ENCODE results near the gene ZNF280C.
"Not testable (repeated sequence)": the region's sequence is repeated elsewhere in the genome, so short reads cannot be mapped to it uniquely, and the experiment has no call there.

The ZNF280C gene, protein sequence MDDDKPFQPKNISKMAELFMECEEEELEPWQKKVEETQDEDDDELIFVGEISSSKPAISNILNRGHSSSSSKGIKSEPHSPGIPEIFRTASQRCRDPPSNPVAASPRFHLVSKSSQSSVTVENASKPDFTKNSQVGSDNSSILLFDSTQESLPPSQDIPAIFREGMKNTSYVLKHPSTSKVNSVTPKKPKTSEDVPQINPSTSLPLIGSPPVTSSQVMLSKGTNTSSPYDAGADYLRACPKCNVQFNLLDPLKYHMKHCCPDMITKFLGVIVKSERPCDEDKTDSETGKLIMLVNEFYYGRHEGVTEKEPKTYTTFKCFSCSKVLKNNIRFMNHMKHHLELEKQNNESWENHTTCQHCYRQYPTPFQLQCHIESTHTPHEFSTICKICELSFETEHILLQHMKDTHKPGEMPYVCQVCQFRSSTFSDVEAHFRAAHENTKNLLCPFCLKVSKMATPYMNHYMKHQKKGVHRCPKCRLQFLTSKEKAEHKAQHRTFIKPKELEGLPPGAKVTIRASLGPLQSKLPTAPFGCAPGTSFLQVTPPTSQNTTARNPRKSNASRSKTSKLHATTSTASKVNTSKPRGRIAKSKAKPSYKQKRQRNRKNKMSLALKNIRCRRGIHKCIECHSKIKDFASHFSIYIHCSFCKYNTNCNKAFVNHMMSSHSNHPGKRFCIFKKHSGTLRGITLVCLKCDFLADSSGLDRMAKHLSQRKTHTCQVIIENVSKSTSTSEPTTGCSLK

DNA sequence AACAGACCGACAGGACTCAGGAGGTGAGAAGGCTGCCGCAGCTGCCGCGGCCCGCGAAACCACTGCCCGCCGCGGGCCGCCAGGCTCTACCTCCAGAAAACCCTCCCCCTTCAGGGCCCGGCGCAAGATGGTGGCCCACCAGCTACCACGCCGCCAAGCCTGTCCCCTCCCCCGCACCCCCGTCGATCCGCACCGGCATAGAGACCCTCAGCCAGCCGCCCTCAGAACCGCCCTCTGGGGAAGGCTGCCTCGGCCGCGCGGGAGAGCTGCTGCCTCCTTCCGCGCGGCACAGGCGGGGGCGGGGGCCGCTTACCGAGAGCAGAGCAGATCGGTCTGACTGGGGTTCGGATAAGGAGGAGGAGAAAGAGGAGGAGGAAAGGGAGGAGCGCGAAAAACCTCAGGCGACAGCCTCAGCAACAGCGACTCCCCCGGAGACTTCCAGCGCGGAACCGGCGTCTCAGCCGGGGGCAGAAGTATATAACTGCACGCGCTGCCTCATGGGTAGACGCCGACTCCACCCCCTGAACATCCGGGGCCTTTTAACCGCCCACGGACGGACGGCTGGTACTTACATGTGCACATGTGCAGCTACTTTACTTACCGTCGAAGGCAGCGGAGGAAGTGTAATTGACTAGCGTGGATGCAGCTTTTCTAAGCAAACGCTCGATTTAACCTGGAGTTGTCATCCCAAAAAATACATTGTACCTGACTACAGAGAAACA is at the start of gene ZNF280C:
ZNF280C (minus strand) TSS at position 451 of the 722 bp plus-strand sequence. CDS start 8,450 bp downstream, outside the sequence.
- in situ Hi-C loops (cut with MboI; ENCODE audit: low sequenced_read_pairs), result no loop called here

DNA sequence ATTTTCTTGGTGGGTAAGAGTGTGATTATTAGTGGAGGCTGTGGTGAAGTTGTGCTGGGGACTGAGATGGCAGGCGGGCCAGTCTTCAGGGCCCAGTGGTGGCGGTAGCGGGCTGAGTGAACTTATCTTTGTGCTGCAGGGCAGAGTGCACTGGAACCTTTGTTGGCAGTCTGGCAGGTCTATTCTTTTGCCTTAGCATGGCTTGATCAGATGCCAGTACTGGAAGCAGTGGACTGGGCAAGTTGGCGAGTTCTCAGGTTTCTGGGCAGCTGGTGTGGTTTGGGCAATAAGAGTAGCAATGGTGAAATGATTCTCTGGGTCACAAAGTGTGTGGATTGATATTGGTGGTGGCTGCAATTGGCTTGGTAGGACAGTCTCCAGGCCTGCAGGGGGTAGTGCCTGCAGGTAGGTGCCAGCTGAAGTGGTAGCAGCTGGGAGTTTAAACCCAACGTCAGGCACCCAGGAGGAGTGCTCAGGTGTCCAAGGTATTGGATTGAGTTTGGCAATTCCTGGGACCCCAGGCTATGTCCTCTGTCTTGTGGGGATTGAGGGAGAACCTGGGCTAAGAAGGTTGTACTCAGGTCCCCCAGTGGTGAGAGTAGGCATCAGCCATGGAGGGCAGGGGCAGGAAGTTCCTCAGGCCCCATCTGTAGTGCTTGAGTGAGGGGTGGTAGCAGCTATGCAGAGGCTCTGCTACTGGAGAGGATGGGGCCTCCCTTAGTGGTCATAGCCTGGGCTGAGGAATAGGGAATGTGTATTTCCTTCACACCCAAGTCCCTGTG is 36.1 kb upstream of the ZNF280C start:
- in situ Hi-C loops (cut with MboI; ENCODE audit: low sequenced_read_pairs), result no loop called here

DNA sequence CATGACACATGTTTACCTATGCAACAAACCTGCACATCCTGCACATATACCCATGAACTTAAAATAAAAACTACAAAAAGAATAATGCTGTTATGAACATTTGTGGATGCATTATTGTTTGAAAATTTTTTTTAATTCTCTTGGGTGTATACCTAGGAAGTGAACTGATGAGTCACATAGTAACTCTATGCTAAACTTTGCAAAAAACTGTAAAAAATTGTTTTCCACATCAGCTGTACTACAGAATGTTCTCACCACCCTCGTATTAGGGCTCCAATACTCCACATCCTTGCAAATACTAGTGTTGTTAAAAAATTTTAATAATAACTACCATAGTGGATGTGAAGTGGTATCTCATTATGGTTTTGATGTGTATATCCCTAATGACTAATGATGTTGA is 33.3 kb upstream of the ZNF280C start:
- in situ Hi-C loops (cut with MboI; ENCODE audit: low sequenced_read_pairs), result no loop called here

DNA sequence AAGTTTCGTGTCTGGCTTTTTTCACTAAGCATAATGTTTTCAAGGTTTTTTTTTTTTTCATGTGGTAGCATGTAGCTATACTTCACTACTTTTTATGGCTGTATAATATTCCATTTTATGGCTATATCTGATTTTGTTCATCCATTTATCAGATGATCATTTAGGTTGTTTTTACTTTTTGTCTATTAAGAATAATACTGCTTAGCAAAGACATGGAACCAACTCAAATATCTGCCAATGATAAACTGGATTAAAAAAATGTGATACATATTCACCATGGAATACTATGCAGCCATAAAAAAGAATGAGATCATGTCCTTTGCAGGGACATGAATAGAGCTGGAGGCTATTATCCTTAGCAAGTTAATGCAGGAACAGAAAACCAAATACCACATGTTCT is 32.7 kb upstream of the ZNF280C start:
- in situ Hi-C loops (cut with MboI; ENCODE audit: low sequenced_read_pairs), result no loop called here

DNA sequence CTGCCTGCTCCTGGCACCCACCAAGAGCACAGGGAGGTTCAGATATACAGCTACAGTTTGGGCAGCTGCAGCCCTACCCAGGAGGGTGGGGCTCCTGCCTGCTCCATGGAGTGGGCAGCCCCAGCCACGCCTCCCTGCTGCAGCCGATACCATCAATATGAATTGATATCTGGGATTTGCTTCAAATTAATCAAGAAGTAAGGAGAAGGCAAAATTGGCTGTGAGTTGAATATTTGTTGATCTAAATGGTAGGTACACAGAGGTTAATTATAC is 31.2 kb upstream of the ZNF280C start:
- in situ Hi-C loops (cut with MboI; ENCODE audit: low sequenced_read_pairs), result no loop called here

DNA sequence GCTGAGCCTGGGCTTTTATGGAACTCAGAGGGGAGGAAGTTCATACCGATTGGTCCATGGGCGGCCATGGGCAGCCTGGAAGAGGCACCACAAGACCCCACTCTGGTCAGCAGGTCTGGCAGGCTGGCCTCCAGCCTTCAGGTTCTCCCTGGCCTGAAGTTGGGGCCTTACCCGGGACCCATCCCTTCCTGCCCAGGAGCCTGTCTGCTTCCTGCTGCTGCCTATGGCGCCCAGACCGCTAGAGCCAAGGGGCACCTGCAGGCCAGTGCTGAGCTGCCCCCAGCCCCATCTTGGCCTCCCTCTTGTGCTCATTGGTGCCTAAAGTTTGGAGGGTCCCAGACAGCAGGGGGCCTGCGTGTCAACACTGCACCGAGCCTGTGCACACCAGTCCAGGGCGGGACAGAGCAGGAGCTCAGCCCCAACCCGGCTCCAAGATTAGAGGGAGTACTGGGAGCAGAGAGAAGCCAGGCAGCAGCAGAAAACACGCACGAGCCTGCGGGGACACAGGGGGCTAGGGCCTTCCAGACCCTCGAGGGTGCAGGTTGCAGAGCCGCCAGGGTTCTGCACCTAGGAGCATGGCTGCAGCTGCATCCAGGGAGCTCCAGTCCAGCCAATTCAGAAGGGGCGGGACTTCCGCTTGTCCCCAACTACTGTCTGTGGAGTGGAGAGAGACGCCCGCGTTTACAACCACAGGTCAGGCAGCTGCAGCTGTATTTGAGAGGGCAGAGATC is 30.7 kb upstream of the ZNF280C start:
- in situ Hi-C loops (cut with MboI; ENCODE audit: low sequenced_read_pairs), result no loop called here

DNA sequence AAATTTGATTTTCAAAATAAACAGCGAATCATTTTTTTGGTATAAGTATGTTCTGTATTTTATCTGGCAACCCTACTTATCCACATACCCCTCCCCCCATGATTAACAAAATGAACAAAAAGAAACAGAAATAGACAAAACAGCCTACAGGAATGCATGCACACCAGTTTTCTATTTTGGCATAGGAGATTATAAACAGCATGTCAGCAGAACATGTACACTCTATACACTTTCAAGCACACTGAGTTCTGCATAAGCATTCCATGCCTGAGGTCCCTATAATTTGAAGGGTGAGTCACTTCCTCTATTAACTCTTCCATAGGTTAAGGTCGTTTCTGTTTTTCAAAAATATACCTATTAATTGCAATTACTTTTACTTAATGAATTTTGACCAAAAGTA is 28.0 kb upstream of the ZNF280C start:
- in situ Hi-C loops (cut with MboI; ENCODE audit: low sequenced_read_pairs), result no loop called here

DNA sequence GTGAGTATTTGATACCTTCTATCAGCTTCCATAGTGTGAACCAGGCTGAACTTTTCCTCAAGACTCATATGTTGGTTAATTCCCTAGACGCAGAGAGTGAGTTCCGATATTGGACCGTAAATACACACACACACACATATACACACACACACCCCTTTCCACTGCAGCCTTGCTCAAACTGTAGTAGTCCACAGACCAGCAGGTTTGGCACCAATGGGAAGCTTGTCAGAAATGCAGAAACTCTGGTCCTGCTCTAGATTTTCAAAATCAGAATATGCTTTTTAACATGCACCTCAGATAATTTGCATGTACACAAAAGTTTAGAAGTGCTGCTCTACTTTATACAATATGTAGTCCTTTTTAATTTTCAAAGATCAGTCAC is 27.6 kb upstream of the ZNF280C start:
- in situ Hi-C loops (cut with MboI; ENCODE audit: low sequenced_read_pairs), result no loop called here

DNA sequence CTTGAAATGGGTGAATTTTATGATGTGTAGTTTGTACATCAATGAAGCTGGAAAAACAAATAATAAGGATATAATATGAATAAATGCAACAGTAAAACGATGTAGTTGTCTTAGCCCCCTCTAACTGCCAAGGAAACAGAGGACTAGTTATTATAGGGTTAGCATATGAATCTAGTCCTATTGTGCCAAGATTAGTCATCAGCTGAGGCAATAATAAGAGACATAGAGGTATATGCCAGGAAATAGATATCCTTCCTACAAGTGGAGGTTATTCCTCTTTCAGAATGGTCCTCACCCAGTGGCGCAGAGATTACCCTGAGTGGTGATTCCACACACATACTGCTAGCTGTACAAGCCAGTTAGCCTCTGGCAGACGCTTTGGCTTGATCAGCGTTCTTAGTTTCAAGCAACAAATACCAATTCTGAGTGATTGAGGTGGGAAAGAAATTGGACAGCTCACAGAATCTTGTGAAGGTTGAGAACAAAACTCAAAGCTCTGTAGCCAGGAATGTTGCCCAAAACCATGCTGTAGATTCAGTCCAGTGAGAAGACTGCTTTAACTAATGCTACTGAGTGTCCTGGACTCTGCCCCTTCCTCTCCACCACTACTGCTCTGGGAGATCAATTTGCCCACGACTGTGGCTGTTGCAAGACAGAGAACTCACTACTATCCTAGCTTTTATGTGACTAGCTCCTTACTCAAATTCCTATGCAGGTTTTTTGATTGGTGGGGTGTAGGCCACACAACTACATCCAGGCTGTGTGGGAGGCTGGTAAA is 27.0 kb upstream of the ZNF280C start:
- in situ Hi-C loops (cut with MboI; ENCODE audit: low sequenced_read_pairs), result no loop called here

DNA sequence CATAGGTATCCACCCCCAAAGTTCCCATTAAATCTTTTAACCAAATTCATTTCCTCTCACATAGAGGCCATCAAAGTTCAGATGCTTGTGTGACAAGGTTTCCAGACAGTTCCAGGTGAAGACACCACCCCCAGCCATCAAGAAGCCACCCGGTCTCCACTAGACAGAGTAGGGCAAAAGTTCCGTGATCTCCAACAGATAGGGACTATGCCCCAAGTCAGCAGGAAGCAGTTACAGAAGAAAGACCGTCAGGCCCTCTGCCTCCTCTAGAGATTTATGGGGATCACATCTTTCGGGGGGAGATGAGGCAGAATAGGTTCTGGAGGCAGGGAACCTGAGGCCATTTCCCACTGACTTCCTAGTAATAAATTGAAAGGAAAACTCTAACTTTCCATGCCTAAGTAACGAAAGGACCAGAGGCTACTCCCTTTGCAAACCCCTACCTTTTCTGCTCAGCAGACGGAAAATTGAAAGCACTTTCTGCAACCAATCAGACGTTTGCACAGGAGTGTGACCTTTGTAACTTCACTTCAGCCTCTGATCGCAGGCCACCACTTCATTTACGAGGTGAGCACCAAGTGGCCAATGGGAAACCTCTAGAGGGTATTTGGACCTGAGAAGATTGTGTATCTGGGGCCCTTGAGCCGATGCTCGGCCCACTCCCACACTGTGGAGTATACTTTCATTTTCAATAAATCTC is 18.5 kb upstream of the ZNF280C start:
- in situ Hi-C loops (cut with MboI; ENCODE audit: low sequenced_read_pairs), result no loop called here

DNA sequence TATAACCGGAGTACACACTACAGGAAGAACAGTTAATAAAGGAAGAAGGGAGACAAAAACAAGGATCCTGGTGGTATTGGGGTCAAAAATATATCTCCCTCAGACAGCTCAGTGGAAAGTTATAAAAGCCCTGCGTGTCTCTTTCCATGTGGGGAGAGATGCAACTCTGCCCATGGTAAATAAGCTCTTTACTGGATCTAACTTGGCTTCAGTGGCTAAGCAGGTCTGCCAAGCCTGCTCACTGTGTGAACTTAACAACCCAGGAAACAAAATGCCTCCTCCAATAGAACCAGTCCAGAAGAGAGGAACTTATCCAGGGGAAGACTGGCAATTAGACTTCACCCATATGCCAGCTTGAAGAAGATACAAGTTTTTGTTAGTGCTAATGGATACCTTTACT is 17.0 kb upstream of the ZNF280C start:
- in situ Hi-C loops (cut with MboI; ENCODE audit: low sequenced_read_pairs), result no loop called here

DNA sequence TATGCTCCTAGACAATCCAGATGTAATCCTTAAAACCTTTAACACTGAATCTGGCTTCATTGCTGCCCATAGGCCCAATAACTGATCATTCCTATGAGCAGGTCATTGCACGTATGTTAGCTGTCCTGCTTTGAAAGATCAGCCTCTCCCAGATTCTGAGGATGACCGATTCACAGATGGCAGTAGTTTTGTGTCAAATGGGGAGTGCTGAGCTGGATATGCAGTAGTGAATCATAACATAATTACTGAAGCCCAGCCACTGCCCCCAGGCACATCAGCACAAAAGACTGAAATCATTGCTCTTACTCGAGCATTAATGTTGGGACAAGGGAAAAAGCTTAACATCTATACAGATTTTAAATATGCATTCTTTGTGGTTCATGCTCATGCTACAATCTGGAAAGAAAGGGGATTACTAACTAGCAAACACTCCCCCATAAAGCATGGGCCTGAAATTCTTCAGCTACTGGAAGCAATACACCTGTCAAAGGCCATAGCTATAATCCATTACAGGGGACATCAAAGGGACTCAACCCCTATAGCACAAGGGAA is 16.4 kb upstream of the ZNF280C start:
- in situ Hi-C loops (cut with MboI; ENCODE audit: low sequenced_read_pairs), result no loop called here

DNA sequence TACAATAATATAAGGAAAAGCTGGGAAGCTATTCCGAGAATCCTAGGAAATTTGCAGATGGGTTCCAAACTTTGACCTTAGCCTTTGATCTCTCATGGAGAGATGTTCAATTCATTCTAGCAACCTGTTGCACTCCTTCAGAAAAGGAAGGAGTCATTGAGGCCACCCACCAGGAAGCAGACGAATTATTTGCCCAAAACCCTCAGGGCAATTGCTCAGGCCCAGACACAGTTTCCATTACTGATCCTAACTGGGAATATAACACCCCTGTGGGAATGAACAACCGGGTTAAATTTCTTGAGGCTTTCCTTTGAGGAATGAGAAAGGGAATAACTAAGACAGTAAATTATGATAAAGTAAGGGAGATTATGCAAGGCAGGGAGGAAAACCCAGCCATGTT is 13.5 kb upstream of the ZNF280C start:
- in situ Hi-C loops (cut with MboI; ENCODE audit: low sequenced_read_pairs), result no loop called here

DNA sequence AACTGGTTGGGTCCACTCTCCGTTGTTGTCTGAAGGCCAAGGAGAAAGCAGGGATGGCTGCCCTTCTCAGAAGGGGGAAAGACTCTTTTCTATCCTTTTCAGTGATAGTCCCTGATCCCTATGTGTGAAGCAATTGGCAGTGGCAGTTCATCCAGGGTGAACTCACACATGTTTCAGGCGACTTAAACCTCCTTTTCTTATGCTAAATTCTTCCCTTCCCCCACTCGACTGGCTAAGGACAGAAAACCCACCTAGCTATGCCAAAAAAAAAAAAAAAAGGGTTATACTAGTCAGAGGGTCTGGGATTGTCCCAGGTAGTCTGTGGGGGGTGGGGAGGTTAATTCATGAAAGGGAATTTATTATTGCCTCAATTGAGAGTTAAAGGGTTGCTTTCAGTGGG is 12.2 kb upstream of the ZNF280C start:
- in situ Hi-C loops (cut with MboI; ENCODE audit: low sequenced_read_pairs), result no loop called here

DNA sequence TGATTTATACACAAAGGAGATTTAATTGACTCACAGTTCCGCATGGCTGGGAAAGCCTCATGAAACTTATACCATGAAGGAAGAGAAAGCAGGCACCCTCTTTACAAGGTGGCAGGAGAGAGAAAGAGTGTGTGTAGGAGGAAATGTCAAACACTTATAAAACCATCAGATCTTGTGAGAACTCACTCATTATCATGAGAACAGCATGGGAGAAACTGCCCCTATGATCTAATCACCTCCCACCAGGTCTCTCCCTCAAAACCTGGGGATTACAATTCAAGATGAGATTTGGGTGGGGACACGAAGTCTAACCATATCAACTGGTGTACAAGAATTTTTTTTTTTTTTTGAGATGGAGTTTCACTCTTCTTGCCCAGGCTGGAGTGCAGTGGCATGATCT is 3.6 kb upstream of the ZNF280C start:
- in situ Hi-C loops (cut with MboI; ENCODE audit: low sequenced_read_pairs), result not testable (repeated sequence)

DNA sequence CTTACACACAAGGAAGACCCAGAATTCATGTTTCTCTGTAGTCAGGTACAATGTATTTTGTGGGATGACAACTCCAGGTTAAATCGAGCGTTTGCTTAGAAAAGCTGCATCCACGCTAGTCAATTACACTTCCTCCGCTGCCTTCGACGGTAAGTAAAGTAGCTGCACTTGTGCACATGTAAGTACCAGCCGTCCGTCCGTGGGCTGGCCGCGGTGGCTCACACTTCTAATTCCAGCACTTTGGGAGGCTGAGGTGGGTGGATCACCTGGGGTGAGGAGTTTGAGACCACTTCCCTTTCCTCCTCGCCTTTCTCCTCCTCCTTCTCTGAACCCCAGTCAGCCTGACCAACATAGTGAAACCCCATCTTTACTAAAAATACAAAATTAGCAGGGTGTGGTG is 692 bp upstream of the ZNF280C start:
- in situ Hi-C loops (cut with MboI; ENCODE audit: low sequenced_read_pairs), result not testable (repeated sequence)

DNA sequence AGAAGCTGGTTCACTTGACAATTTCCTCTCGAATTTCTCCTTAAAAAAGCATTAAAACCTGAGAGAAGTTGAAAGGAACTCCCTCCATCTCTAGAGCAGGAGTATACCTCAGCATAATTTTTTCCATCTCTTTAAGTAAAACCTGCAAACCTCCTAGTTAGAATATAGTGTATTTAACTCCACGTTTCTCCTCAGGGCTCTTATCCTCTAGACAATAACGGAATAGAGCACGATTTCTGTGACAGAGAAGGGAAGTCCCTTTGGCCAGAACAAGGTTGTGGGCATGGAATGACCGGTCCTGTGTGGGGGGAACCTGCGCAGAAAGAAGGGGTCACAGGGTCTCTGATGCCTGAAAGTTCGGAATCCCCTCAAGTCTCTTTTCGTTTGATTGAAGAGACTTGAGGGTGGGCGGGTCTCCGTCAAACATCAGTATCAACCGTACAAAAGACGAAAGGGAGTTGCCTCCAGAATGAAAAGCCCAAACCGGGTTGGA is 697 bp downstream of the ZNF280C start:
- in situ Hi-C loops (cut with MboI; ENCODE audit: low sequenced_read_pairs), result no loop called here

DNA sequence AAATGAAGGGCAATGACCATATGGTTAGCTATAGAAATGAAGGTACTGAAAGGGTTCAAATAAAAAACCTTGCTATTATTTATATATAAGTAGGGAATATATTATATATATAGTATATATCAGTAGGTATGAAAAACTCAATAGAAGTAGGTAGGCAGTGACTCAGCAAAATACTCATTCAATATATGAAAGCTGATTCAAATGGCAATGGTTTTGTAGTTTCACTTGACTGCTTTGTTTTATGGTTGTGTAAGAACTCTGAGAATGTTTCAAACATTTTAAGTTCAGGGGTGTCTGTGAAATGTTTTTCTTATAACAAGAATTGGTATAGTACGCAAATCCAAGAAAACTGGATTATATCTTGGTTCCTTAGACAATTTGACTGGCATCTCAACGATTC is 4.1 kb downstream of the ZNF280C start:
- in situ Hi-C loops (cut with MboI; ENCODE audit: low sequenced_read_pairs), result no loop called here

DNA sequence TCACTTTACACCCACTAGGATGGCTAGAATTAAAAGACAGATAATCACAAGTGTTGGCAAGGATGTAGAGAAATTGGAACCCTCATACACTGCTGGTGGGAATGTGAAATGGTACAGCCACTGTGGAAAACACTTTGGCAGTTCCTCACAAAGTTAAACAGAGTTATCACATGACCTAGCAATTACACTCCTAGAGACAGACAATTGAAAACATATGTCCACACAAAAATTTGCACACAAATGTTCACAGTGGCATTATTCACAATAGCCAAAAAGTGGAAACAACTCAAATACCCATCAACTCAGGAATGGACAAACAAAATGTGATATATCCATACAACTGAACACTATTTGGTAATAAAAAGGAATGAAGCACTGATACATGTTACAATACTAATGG is 5.7 kb downstream of the ZNF280C start:
- in situ Hi-C loops (cut with MboI; ENCODE audit: low sequenced_read_pairs), result no loop called here

Measured in hTERT RPE-1 (cell line).